Femur (tissue), 1 donor: ENCODE data around the gene UBE2J2.

Experiments
- DNase-seq: peaks from one replicate; pipeline ENCODE4 v3.0.0-alpha.2; 2017

Gene UBE2J2

DNA sequence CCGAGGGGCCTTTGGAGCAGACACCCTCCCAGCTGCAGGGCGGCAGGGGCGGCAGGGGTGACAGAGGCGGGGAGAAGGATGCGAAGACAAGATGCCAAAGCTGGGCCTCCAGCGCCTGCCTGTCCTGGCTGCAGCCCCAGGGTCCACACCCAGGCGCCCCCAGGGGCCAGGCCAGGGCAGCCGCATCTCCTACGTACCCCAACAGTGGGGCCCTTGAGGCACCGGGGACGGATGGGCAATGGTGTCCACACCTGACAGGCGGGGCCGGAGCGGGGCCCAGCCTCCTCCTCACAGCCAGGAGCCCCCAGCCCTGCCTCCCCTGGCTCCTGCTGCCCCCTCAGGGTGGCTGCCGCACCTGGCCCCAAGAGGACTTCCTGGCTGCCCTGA lies 34.4 kb downstream of the UBE2J2 start:
- DNase-seq = no peak

DNA sequence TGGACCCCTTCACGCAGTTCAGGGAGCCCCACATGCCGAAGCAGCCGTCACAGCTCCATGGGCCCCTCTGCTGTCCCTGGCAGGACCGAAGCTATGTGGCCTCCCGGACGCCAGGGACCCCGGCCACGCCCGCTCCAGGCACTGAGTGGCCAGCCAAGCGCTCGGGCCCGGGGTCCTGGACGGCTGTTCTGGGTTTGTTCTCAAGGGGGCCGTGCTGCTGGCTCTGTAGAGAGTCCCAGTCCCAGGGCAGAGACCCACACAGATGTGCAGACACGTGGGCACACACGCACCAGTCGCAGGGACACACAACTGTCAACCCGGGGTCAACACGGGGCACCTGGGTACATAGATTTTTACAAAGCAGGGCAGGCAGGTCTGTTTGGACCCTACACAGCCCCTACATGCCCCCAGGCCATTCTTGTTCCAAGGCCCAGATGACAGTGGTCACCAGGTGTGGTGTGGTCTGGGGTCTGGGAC lies 34.9 kb downstream of the UBE2J2 start:
- DNase-seq = no peak

DNA sequence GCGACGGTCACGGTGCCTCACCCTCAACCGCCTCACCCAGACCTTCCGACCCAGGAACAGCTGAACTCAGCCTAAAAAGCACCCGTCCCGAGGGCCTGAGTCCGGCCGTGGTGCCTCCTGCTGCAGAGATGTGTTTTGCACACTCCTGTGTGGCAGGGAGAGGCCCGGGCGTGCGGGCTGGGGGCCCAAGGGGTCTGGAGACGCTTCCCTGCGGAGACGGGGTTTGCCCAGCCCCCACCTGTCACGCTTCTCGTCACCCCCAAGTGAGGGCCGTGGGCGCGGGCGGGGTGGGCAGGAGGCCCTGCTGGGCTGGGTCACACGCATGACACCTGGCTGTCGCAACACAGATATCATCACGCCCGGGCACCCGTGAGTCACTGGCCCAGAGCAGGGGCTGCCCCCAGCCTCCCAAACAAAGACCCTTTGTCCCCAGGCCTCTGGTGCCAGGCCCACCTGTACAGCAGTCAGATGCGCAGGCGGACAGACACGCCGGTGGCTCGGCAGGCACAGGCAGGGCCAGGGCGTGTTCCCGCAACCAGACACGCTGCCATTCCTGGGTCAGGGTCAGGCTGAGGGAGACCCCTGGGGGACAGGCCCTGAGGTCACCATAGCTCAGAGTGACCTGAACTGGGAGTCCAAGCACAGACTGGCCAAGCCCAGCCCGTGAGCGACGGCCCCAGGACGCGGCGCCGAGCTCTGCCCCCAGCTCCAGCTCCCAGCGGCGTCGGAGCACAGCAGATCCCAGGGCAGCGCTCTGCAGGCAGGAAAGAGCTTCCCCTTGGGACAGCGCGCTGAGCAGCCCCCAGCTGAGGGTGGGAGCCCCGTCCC lies 35.6 kb downstream of the UBE2J2 start:
- DNase-seq = no peak

- DNase-seq = no peak
Observed at GRCh38 chr1:1236945-1237873, 36.4 kb downstream of the UBE2J2 start.

- DNase-seq = no peak
Observed at GRCh38 chr1:1236176-1236763, 37.4 kb downstream of the UBE2J2 start.

DNA sequence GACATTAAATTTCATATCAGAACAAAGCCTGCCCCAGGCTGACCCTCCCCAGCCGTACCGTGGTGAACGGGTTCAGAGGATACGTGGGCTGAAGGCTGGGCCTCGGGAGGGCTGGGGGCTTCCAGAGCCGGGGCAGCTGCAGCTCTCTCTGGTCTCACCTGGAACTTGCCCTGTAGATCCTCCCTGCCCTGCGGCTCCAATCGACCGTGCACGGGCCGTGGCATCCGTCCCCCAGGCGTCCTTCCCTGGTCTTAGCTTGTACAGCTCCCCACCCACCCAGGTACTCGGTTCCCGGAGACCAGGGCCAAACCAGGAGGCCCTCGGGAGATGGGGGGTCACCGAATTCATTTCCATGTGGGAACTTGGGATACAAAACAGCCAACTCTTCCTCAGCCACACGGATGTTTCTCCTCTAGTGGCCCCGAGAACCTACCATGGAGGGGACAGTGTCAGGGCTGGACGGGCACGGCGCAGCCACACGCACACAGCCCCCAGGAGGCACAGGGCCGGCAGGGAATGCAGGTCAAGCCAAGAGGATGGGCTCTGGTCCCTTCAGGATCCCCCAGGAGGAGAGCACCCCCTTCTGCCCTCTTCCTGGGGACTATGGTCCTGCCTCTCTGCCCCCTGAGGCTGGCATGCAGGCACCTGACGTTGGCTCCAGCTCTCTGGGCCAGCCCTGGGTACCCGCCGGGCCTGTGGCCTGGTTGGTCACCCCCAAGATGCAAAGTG lies 38.5 kb downstream of the UBE2J2 start:
- no peak for DNase-seq

GRCh38 chr1:1234180-1234808 lies 39.4 kb downstream of the UBE2J2 start:
- no peak for DNase-seq

DNA sequence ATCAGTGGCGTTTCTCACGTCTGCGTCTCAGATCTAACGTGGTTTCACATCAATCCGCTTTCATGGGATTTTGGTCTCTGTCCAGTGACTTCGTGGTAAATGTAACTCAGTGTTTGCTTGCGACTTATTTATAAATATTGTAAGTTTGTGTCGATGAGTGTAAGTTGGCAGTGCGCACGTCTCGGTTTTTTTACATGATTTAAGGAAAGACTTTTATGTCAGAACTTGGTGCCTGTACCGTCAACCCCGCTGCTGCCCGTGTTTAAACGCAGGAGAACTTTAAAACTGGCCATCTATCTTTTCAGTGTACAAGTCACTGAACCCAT lies 40.1 kb downstream of the UBE2J2 start:
- no peak for DNase-seq

DNA sequence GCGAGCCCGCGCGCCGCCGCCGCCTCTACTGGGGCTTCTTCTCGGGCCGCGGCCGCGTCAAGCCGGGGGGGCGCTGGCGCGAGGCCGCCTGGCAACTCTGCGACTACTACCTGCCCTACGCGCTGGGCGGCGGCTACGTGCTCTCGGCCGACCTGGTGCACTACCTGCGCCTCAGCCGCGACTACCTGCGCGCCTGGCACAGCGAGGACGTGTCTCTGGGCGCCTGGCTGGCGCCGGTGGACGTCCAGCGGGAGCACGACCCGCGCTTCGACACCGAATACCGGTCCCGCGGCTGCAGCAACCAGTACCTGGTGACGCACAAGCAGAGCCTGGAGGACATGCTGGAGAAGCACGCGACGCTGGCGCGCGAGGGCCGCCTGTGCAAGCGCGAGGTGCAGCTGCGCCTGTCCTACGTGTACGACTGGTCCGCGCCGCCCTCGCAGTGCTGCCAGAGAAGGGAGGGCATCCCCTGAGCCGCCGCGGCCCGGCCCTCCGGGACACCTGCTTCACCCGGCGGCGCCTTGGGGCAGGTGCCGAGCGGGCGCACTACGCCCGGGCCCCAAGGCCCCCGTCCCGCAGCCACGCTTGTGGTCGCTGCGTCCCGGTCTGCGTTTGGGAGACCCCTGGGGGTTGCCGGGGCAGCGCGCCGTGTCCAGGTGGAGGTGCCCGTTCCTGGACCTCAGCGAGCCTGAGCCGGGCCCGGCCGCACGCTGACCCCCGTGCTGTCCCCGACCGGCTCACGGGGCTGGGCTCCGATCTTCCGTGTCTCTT lies 40.7 kb downstream of the UBE2J2 start:
- no peak for DNase-seq

- DNase-seq = no peak
Observed at GRCh38 chr1:1232208-1232795, 41.4 kb downstream of the UBE2J2 start, which contains the start of gene B3GALT6. TSS of gene B3GALT6 (plus strand) at chr1:1232237. CDS start at chr1:1232279, 42 bp downstream.

GRCh38 chr1:1231400-1232207 lies 42.0 kb downstream of the UBE2J2 start, which contains the start of gene SDF4:
TSS of gene SDF4 (minus strand) at chr1:1232001. CDS start at chr1:1228772, 3,229 bp downstream.
- peak; percentile 97 for DNase-seq

GRCh38 chr1:1230656-1231399 lies 42.8 kb downstream of the UBE2J2 start:
- DNase-seq = no peak

DNA sequence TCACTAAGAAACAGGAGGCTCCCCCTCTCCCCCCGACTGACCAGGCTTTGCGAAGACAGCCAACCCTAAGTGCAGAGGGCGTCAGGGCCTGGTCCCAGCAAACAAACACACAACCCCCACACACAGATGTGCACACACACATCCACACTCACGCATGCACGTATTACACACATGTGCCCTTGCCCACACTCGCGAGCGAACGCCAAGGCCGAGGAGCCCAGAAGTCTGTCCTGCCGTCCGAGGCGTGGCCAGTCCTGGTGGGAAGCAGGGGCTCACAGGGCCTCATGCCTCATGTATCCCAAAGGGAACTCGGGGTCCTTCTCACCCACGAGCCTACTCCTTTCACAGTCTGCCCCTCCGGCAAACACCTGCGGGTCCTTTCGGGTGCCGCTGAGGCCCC lies 43.9 kb downstream of the UBE2J2 start:
- no peak for DNase-seq

DNA sequence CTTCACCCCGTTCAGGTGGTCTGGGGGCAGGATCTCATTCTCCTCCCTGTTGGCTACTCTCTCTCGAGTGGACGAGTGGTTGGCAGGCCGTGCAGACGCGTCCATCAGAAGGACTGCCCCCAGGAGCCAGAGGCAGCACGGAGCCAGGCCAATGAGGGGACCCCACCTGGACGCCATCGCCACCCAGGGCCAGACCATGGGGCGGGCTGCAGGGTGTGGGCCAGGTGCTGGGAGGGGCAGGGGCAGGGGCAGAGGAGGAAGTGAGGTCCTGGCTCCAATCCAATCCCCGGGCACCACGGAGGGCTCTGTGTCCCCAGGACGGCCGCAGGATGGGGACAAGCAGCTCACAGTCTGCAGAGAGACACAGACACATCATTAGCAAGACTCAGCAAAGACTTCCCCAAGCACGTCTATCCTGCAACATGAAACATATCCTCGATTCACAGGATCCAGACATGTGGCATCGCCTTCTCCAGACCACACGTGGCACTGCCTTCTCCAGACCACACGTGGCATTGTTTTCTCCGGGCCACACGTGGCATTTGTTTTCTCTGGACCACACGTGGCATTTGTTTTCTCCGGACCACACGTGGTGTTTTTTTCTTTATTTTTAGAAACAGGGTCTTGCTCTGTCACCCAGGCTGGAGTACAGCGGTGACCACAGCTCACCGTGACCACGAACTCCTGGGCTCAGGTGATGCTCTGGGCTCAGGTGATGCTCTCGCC lies 44.9 kb downstream of the UBE2J2 start:
- DNase-seq = no peak

- DNase-seq = no peak
Observed at GRCh38 chr1:1228187-1228586, 45.5 kb downstream of the UBE2J2 start.

DNA sequence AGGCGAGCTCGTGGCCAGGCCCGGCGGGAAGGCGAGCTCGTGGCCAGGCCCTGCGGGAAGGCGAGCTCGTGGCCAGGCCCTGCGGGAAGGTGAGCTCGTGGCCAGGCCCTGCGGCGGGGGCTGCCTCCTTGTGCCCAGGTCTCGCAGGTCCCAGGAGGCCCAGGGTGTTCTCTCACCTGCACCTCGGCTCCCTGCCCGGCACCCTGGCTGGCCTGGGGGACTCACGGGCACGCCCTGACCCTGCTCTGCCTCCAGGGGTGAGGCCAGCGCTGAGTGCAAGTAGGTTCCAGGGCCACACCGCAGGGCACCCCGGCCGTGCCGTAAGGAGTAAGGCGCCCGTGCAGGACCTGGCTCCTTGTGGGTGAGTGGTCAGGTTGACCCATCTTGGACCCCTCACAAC lies 46.3 kb downstream of the UBE2J2 start:
- no peak for DNase-seq

DNA sequence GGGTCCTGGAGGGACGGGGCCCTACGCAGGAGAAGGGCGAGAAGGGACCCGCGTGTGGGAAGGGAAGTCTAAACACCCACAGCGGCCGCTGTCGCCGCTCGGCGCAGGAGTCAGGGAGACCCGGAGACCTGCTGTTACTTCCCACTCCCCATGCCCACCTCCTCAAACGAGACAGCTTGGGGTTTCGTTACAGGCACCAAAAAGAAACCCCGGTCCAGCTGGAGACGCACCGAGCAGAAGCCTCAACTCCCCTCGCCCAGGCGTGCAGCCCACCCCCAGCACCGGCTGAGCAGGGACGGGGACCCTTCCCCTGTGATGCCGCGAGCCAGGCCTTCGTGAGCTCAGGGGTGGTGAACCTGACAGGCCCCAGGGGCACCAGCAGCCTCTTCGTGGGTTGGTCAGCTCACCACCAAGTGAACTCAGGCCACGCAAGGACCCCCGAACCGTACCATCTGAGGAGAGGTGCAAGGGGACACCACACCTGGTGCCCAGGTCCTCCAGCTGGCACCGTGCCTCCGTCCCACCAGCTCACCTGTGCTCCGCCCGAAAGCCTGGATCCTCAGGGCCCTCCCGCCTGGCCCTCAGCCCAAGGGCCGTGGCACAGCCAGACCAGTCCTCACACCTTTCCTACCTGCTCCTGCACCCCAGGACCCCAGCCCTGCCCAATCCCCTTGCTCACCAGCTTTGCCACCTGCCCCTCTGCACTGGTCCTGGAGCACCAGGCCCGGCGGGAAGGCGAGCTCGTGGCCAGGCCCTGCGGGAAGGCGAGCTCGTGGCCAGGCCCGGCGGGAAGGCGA lies 46.9 kb downstream of the UBE2J2 start:
- no peak for DNase-seq

DNA sequence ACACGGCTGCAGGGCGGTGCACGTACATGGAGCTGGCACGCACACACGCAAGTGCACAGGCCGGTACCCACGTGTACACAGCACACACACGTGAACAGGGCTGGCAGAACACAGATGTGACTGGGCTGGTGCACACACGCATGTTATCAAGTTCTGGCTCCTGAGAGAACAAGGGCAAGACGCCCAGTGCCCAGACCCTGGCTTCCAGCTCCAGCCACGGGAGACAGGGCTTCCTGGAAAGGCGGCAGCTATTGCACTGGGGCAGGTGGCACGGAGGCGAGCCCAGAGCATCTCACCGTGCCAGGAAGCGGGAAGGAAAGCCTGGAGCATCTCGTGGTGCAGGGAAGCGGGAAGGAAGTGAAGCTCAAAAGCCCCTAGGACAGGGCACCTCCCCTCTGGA lies 47.7 kb downstream of the UBE2J2 start:
- DNase-seq = no peak
